WTC11 (cell line): ENCODE results near the gene RAB39A.
"Not testable (repeated sequence)": the region's sequence is repeated elsewhere in the genome, so short reads cannot be mapped to it uniquely, and the experiment has no call there.

Experiments
- CBFB ChIP-seq: sonication (generic); formaldehyde crosslinking; IDR thresholded peaks from 2 replicates; pipeline ENCODE4 v1.8.1; 2022; ENCODE audit warnings: mild to moderate bottlenecking, low read depth, missing genetic modification reagents
- CREB1 ChIP-seq: sonication (generic); formaldehyde crosslinking; IDR thresholded peaks from 2 replicates; pipeline ENCODE4 v1.8.0; 2023; ENCODE audit warnings: mild to moderate bottlenecking, missing genetic modification reagents
- CREM ChIP-seq: sonication (generic); formaldehyde crosslinking; IDR thresholded peaks from 2 replicates; pipeline ENCODE4 v1.8.1; 2022; ENCODE audit warnings: mild to moderate bottlenecking, missing genetic modification reagents, moderate library complexity
- ELF4 ChIP-seq: sonication (generic); formaldehyde crosslinking; IDR thresholded peaks from 2 replicates; pipeline ENCODE4 v1.8.1; 2022; ENCODE audit warnings: low read depth, mild to moderate bottlenecking, moderate library complexity, missing genetic modification reagents
- JUN ChIP-seq: sonication (generic); formaldehyde crosslinking; IDR thresholded peaks from 2 replicates; pipeline ENCODE4 v1.8.0; 2023; ENCODE audit warnings: mild to moderate bottlenecking, missing genetic modification reagents
- MYBL2 ChIP-seq: sonication (generic); formaldehyde crosslinking; IDR thresholded peaks from 2 replicates; pipeline ENCODE4 v1.8.1; 2023; ENCODE audit warnings: mild to moderate bottlenecking, moderate library complexity, missing genetic modification reagents
- NFYB ChIP-seq: sonication (generic); formaldehyde crosslinking; conservative IDR thresholded peaks from 2 replicates; pipeline ENCODE4 v1.8.0; 2022; ENCODE audit warnings: low read depth, missing genetic modification reagents
- RORB ChIP-seq: fragments of 250-450 bp; sonication (Bioruptor Pico); IDR thresholded peaks from 2 replicates; pipeline ENCODE4 v1.9.0; 2021; ENCODE audit warnings: mild to moderate bottlenecking
- SP1 ChIP-seq: sonication (generic); formaldehyde crosslinking; conservative IDR thresholded peaks from 2 replicates; pipeline ENCODE4 v1.8.1; 2022; ENCODE audit warnings: missing genetic modification reagents
- TEAD4 ChIP-seq: sonication (generic); formaldehyde crosslinking; IDR thresholded peaks from 2 replicates; pipeline ENCODE4 v1.8.0; 2022; ENCODE audit warnings: mild to moderate bottlenecking, missing genetic modification reagents
- TF ChIP-seq, protein P1 (sequence below): fragments of 200-600 bp; IDR thresholded peaks from 2 replicates; pipeline ENCODE4 v1.8.0; 2022; ENCODE audit warnings: antibody characterized with exemption
- TF ChIP-seq, protein P2 (sequence below): sonication (generic); formaldehyde crosslinking; IDR thresholded peaks from 2 replicates; pipeline ENCODE4 v1.8.1; 2022; ENCODE audit warnings: low read depth, missing genetic modification reagents, borderline replicate concordance
- TF ChIP-seq, protein P3 (sequence below): sonication (generic); formaldehyde crosslinking; IDR thresholded peaks from 2 replicates; pipeline ENCODE4 v1.8.1; 2023; ENCODE audit warnings: mild to moderate bottlenecking, missing genetic modification reagents
- TF ChIP-seq, protein P4 (sequence below): sonication (generic); formaldehyde crosslinking; IDR thresholded peaks from 2 replicates; pipeline ENCODE4 v1.8.0; 2022; ENCODE audit warnings: mild to moderate bottlenecking, missing genetic modification reagents

DNA sequence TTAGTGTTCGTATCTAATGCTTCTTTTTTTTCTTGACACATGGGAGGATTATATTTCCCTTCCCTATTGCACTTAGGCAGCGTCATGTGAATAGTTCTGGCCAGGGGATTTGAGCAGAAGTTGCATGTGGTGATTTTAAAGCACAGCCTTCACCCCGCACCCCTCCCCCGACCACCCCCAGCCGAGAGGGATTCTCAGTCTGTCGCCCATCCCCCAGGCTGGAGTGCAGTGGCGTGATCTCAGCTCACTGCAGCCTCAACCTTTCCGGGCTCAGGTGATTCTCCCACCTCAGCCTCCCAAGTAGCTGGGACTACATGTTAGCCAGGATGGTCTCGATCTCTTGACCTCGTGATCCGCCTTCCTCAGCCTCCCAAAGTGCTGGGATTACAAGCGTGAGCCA is 20.1 kb downstream of the RAB39A start:
- TF ChIP-seq RORB (CRISPR knock-in tag); NFYB (CRISPR knock-in tag); TEAD4 (CRISPR knock-in tag); SP1 (CRISPR knock-in tag); CBFB; CREB1 (CRISPR knock-in tag); ELF4 (CRISPR knock-in tag); MYBL2 (CRISPR knock-in tag); CREM; JUN (CRISPR knock-in tag): not testable (repeated sequence)
- TF ChIP-seq, protein P1, sequence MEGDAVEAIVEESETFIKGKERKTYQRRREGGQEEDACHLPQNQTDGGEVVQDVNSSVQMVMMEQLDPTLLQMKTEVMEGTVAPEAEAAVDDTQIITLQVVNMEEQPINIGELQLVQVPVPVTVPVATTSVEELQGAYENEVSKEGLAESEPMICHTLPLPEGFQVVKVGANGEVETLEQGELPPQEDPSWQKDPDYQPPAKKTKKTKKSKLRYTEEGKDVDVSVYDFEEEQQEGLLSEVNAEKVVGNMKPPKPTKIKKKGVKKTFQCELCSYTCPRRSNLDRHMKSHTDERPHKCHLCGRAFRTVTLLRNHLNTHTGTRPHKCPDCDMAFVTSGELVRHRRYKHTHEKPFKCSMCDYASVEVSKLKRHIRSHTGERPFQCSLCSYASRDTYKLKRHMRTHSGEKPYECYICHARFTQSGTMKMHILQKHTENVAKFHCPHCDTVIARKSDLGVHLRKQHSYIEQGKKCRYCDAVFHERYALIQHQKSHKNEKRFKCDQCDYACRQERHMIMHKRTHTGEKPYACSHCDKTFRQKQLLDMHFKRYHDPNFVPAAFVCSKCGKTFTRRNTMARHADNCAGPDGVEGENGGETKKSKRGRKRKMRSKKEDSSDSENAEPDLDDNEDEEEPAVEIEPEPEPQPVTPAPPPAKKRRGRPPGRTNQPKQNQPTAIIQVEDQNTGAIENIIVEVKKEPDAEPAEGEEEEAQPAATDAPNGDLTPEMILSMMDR: not testable (repeated sequence)
- TF ChIP-seq, protein P2, sequence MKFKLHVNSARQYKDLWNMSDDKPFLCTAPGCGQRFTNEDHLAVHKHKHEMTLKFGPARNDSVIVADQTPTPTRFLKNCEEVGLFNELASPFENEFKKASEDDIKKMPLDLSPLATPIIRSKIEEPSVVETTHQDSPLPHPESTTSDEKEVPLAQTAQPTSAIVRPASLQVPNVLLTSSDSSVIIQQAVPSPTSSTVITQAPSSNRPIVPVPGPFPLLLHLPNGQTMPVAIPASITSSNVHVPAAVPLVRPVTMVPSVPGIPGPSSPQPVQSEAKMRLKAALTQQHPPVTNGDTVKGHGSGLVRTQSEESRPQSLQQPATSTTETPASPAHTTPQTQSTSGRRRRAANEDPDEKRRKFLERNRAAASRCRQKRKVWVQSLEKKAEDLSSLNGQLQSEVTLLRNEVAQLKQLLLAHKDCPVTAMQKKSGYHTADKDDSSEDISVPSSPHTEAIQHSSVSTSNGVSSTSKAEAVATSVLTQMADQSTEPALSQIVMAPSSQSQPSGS (CRISPR knock-in tag): not testable (repeated sequence)
- TF ChIP-seq, protein P3, sequence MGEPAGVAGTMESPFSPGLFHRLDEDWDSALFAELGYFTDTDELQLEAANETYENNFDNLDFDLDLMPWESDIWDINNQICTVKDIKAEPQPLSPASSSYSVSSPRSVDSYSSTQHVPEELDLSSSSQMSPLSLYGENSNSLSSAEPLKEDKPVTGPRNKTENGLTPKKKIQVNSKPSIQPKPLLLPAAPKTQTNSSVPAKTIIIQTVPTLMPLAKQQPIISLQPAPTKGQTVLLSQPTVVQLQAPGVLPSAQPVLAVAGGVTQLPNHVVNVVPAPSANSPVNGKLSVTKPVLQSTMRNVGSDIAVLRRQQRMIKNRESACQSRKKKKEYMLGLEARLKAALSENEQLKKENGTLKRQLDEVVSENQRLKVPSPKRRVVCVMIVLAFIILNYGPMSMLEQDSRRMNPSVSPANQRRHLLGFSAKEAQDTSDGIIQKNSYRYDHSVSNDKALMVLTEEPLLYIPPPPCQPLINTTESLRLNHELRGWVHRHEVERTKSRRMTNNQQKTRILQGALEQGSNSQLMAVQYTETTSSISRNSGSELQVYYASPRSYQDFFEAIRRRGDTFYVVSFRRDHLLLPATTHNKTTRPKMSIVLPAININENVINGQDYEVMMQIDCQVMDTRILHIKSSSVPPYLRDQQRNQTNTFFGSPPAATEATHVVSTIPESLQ (CRISPR knock-in tag): not testable (repeated sequence)
- TF ChIP-seq, protein P4, sequence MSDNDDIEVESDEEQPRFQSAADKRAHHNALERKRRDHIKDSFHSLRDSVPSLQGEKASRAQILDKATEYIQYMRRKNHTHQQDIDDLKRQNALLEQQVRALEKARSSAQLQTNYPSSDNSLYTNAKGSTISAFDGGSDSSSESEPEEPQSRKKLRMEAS (CRISPR knock-in tag): not testable (repeated sequence)
